Stimulated activated naive CD4-positive, alpha-beta T cell (primary cell): ENCODE data around the gene GNB1.

Experiments
- DNase-seq, 6 experiments: peaks; one replicate each; lab custom pipeline; 2025; lab: John Stamatoyannopoulos, UW

The GNB1 gene

GRCh38 chr1:1922956-1923833 lies 32.3 kb upstream of the GNB1 start:
- DNase-seq, result no peak

GRCh38 chr1:1922702-1922955 lies 31.7 kb upstream of the GNB1 start:
- no peak for DNase-seq

GRCh38 chr1:1921901-1922701 lies 31.2 kb upstream of the GNB1 start:
- DNase-seq, result no peak

- DNase-seq, result no peak
Measured at GRCh38 chr1:1921459-1921862, 30.6 kb upstream of the GNB1 start.

GRCh38 chr1:1920608-1921458 lies 29.9 kb upstream of the GNB1 start:
- DNase-seq, result no peak

DNA sequence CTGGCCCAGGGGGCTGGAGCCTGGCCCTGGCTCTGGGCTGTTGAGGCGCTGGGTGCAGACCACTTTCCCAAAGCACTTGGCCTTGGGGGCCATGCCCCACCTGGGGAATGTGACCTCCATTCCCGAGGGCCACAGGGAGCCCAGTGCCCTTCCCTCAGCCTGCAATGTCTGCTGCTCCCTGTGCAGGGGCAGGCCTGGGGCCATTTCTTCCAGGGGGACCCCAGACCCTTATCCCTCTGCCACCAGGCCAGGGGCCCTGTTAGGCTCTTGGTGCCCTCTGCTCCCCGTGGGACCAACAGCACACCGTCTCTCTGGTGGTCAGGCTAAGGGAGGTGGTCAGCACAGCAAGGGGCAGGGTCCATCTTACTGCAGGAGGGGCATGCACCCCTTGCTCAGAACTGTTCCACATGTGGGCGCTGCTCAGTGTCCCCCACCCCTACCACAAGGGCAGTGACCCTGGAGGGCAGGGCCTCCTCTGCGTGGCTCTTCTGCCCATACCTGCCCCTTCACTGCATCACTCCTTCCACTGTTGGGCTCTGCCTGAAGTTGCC lies 29.2 kb upstream of the GNB1 start:
- no peak for DNase-seq

- peak; percentile 99 to 100 (median 100) for DNase-seq
Measured at GRCh38 chr1:1919304-1920056, 28.6 kb upstream of the GNB1 start.

DNA sequence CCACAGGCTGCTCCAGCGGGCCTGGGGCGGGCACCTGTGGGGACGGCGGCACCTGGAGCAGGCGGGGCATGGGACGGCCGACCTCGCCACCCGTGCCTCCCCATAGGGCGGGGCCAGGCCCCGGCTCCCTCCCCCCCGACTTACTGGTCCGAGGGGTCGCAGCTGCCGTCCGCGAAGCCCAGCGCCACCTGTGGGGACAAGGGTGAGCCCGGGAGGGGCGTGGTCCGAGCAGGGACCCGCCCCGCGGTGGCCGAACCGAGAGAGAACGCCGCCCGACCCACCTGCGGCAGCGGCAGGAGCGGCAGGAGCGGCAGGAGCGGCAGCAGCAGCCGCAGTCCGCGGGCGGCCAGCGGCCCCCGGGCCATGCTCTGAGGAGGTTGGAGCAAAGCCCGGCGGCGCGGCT lies 28.0 kb upstream of the GNB1 start, which contains the start of gene TMEM52:
TMEM52 (minus strand) TSS at position 379 of the 403 bp plus-strand sequence; CDS start at position 365, 14 bp downstream.
- DNase-seq, result peak in 2 of 6 experiments; percentile 61 to 75

- no peak for DNase-seq
Measured at GRCh38 chr1:1917995-1918900, 27.4 kb upstream of the GNB1 start.

DNA sequence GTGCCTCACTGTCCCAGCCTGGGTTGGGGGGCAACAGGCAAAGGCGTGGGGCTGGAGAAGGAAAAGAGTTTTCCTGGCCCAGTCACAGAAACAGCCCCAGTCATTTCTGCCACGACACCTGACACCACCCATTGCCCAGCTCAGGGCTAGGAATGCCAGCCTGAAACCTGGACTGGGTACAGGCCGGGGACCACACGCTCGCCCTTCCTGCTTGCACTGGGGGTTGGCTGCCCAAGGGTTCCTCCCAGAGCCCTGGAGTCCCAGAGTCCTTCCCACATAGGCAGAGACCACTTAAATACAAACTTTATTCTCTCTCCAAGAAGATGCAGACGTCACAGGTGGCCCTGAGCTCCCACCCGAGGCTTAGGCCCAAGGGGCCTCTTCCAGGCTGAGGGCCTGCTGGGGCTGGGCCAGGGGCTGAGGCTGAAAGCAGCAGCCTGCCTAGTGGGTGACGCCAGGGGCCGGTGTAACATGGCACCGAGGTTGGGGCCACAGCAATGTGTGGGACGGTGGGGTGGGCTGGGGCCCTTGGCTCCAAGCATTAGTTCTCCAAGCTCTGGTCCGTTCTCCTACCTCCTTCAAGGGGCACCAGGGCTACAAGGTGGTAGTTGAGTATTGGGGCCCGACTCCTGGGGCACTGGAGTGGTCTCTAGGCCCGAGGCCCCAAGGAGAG lies 26.6 kb upstream of the GNB1 start:
- no peak for DNase-seq

DNA sequence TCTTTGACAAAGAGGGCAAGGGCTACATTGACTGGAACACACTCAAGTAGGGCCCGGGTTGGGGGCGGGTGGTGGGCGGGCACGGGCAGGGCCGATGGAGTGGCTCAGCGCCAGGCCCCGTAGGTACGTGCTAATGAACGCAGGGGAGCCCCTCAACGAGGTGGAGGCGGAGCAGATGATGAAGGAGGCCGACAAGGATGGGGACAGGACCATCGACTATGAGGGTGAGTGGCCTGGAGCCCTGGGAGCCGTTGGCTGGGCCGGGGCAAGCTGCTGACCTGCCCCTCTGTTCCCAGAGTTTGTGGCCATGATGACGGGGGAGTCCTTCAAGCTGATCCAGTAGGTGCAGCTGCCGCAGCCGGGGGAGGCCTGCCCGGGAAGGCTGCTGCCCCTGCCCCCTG lies 26.0 kb upstream of the GNB1 start:
- no peak for DNase-seq

- DNase-seq, result no peak
Measured at GRCh38 chr1:1915911-1916840, 25.3 kb upstream of the GNB1 start.

DNA sequence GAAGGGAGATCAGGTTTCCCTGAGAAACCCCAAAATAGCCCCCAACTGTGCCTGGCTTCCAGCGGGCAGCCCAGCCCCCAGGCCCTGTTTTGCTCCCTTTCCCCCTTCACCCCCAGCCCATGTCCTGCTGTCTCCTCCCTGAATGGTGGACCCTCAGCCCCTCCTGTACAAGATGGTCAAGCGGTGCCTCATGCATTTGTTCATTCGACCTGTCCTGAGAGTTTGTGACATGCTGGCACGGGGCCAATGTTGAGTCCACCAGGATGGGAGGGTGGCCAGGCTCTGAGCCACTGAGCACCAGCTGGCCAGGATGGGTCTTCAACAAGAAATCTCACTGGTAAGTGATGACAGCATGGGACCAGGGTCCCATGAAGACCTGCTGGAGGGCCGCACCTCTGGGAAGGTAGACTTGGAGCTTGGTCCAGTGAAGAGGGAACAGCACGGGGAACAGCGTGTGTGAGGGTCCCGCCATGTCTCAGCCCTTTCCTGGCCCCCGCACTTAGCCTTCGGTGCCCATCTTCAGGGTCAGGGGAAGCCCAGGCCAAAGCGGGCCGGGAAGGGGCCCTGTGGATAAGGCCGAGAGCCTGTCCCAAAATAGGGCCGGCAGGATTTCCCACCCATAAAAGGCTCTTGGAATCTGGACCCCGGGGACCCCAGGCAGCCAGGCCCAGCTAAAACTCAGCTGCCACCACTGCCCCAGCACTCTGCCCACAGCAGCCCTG lies 24.2 kb upstream of the GNB1 start, which contains the start of gene CALML6:
CALML6 (plus strand) TSS at position 290 of the 722 bp plus-strand sequence; CDS start at position 311, 21 bp downstream.
- no peak for DNase-seq

GRCh38 chr1:1914101-1914970 lies 23.4 kb upstream of the GNB1 start:
- no peak for DNase-seq

DNA sequence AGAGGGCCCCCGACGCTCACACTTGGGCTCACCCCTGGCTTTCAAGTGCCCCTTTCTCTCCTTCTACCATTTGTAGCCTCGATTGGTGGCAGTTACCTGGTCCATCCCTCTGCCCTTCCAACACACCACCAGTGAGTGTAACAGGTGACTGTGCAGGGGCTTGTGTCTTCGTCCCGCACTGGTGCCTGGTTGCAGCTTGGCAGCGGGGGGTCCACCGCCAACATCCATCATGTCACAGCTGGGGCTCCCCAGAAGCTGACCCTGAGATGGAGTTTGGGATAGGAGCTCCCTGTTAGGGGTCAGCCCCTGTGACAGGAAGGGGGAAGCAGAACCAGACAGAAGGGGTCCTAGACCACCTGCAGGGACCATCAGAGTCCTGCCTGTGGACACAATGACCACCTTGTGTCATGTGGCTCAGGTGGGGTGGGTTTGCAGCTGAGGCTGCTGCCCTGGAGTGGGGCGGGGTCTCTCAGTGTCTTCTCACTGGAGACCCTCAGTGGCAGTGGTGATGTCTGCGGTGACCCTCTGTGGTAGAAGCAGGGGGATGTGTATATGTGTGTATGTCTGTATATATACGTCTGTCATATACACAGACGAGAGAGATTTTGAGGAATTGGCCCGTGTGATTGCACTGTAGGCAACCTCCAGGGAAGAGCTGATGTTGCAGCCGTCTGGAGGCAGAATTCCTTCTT lies 20.6 kb upstream of the GNB1 start:
- no peak for DNase-seq
